HEK293 (cell line): ENCODE results near the gene HOXB7.

Source experiments
- CTCF ChIA-PET: fragments of 350-600 bp; formaldehyde crosslinking; extraction: SDS; loops from one replicate; lab custom pipeline; 2021; ENCODE audit warnings: antibody characterized with exemption; lab: Yijun Ruan, JAX
- POLR2A ChIA-PET: fragments of 300-600 bp; formaldehyde crosslinking; extraction: SDS; loops from one replicate; lab custom pipeline; 2020; ENCODE audit warnings: antibody characterized with exemption, inconsistent platforms; lab: Yijun Ruan, JAX
- H3K27ac ChIP-seq: fragments of 200-500 bp; sonication (Bioruptor generic); 2 replicates; pipeline ENCODE4 v1.5.1; 2014; ENCODE audit warnings: low read depth, low read length, control low read depth, inconsistent platforms; ENCODE audit errors: extremely low read depth
- H3K36me3 ChIP-seq, 2 experiments: fragments of 200-500 bp in 1 of 2; sonication (Bioruptor generic) in 1 of 2; 1 replicate in 1 of 2; 2 replicates in 1 of 2; pipeline ENCODE4 v1.5.1; 2014 to 2017; ENCODE audit warnings: inconsistent platforms in 2 of 2, low read length in 2 of 2; ENCODE audit not compliant: control insufficient read depth in 2 of 2, insufficient read depth in 1 of 2
- H3K4me1 ChIP-seq: fragments of 200-500 bp; sonication (Bioruptor generic); 2 replicates; pipeline ENCODE4 v1.5.1; 2014; ENCODE audit warnings: mild to moderate bottlenecking, low read length, inconsistent platforms; ENCODE audit not compliant: control insufficient read depth, insufficient read depth
- H3K4me3 ChIP-seq: 2 replicates; pipeline ENCODE4 v1.5.1; 2011; ENCODE audit warnings: low read depth, mild to moderate bottlenecking, control low read depth, low read length, moderate library complexity
- H3K9me3 ChIP-seq: fragments of 200-500 bp; sonication (Bioruptor generic); 2 replicates; pipeline ENCODE4 v1.5.1; 2014; ENCODE audit warnings: low read depth, low read length, inconsistent platforms; ENCODE audit not compliant: control insufficient read depth, insufficient read depth
- BCL11A ChIP-seq: fragments of 450-650 bp; formaldehyde crosslinking; IDR thresholded peaks from 2 replicates; pipeline ENCODE4 v1.5.1; 2016; ENCODE audit warnings: low read depth, missing biosample characterization, missing genetic modification characterization
- BCL11B ChIP-seq: fragments of 450-650 bp; formaldehyde crosslinking; IDR thresholded peaks from 2 replicates; pipeline ENCODE4 v1.5.1; 2016; ENCODE audit warnings: low read depth, missing biosample characterization, missing genetic modification characterization
- IKZF3 ChIP-seq: fragments of 450-650 bp; IDR thresholded peaks from 2 replicates; pipeline ENCODE4 v1.5.0; 2018; ENCODE audit warnings: missing biosample characterization, mild to moderate bottlenecking, missing genetic modification characterization, moderate library complexity
- KLF1 ChIP-seq: fragments of 450-650 bp; formaldehyde crosslinking; IDR thresholded peaks from 2 replicates; pipeline ENCODE4 v1.5.1; 2016; ENCODE audit warnings: missing biosample characterization, missing genetic modification characterization
- KLF10 ChIP-seq: fragments of 450-650 bp; IDR thresholded peaks from 2 replicates; pipeline ENCODE4 v1.5.1; 2018; ENCODE audit warnings: missing biosample characterization, mild to moderate bottlenecking, missing genetic modification characterization
- KLF7 ChIP-seq: fragments of 450-650 bp; formaldehyde crosslinking; IDR thresholded peaks from 2 replicates; pipeline ENCODE4 v1.5.1; 2016; ENCODE audit warnings: missing biosample characterization, missing genetic modification characterization, borderline replicate concordance
- MEIS1 ChIP-seq: sonication (generic); formaldehyde crosslinking; IDR thresholded peaks from 2 replicates; pipeline ENCODE4 v1.8.1; 2022; ENCODE audit warnings: missing genetic modification reagents, mild to moderate bottlenecking, borderline replicate concordance
- OSR2 ChIP-seq: fragments of 450-650 bp; formaldehyde crosslinking; IDR thresholded peaks from 2 replicates; pipeline ENCODE4 v1.5.1; 2016; ENCODE audit warnings: missing biosample characterization, missing genetic modification characterization
- PRDM1 ChIP-seq: fragments of 450-650 bp; formaldehyde crosslinking; IDR thresholded peaks from 2 replicates; pipeline ENCODE4; 2016; ENCODE audit warnings: missing biosample characterization, missing genetic modification characterization
- SCRT1 ChIP-seq: fragments of 450-650 bp; formaldehyde crosslinking; IDR thresholded peaks from 2 replicates; pipeline ENCODE4 v1.5.1; 2016; ENCODE audit warnings: missing biosample characterization, missing genetic modification characterization, borderline replicate concordance
- SCRT2 ChIP-seq: fragments of 450-650 bp; formaldehyde crosslinking; IDR thresholded peaks from 2 replicates; pipeline ENCODE4 v1.5.1; 2016; ENCODE audit warnings: missing biosample characterization, missing genetic modification characterization
- ZBTB7A ChIP-seq: fragments of 450-650 bp; formaldehyde crosslinking; IDR thresholded peaks from 2 replicates; pipeline ENCODE4 v1.5.1; 2016; ENCODE audit warnings: low read depth, missing biosample characterization, missing genetic modification characterization
- ZNF132 ChIP-seq: fragments of 450-650 bp; formaldehyde crosslinking; IDR thresholded peaks from 2 replicates; pipeline ENCODE4 v1.5.1; 2017; ENCODE audit warnings: missing biosample characterization, missing genetic modification characterization, borderline replicate concordance
- ZNF138 ChIP-seq: fragments of 450-650 bp; formaldehyde crosslinking; IDR thresholded peaks from 2 replicates; pipeline ENCODE4 v1.5.1; 2016; ENCODE audit warnings: missing biosample characterization, missing genetic modification characterization, borderline replicate concordance
- ZNF157 ChIP-seq: fragments of 450-650 bp; formaldehyde crosslinking; IDR thresholded peaks from 2 replicates; pipeline ENCODE4 v1.5.1; 2016; ENCODE audit warnings: missing biosample characterization, missing genetic modification characterization
- ZNF175 ChIP-seq: fragments of 450-650 bp; formaldehyde crosslinking; IDR thresholded peaks from 2 replicates; pipeline ENCODE4 v1.5.1; 2016; ENCODE audit warnings: missing biosample characterization, missing genetic modification characterization
- ZNF248 ChIP-seq: fragments of 450-650 bp; formaldehyde crosslinking; IDR thresholded peaks from 2 replicates; pipeline ENCODE4 v1.5.1; 2017; ENCODE audit warnings: missing biosample characterization, missing genetic modification characterization
- ZNF311 ChIP-seq: fragments of 450-650 bp; formaldehyde crosslinking; IDR thresholded peaks from 2 replicates; pipeline ENCODE4 v1.5.1; 2017; ENCODE audit warnings: missing biosample characterization, missing genetic modification characterization, borderline replicate concordance
- ZNF416 ChIP-seq: fragments of 450-650 bp; formaldehyde crosslinking; IDR thresholded peaks from 2 replicates; pipeline ENCODE4 v1.5.1; 2016; ENCODE audit warnings: missing biosample characterization, missing genetic modification characterization
- ZNF555 ChIP-seq: fragments of 450-650 bp; formaldehyde crosslinking; conservative IDR thresholded peaks from 2 replicates; pipeline ENCODE4 v1.5.1; 2017; ENCODE audit warnings: missing biosample characterization, mild to moderate bottlenecking, missing genetic modification characterization, inconsistent platforms
- ZNF621 ChIP-seq: fragments of 450-650 bp; formaldehyde crosslinking; IDR thresholded peaks from 2 replicates; pipeline ENCODE4 v1.5.1; 2017; ENCODE audit warnings: missing biosample characterization, missing genetic modification characterization
- ZNF626 ChIP-seq: fragments of 450-650 bp; sonication (Bioruptor Pico); formaldehyde crosslinking; IDR thresholded peaks from 2 replicates; pipeline ENCODE4 v1.5.1; 2018; ENCODE audit warnings: missing biosample characterization, missing genetic modification characterization, inconsistent platforms
- ZNF776 ChIP-seq: fragments of 450-650 bp; formaldehyde crosslinking; IDR thresholded peaks from 2 replicates; pipeline ENCODE4 v1.5.0; 2017; ENCODE audit warnings: missing biosample characterization, missing genetic modification characterization, borderline replicate concordance
- ZNF791 ChIP-seq: fragments of 450-650 bp; formaldehyde crosslinking; IDR thresholded peaks from 2 replicates; pipeline ENCODE4 v1.5.1; 2016; ENCODE audit warnings: missing biosample characterization, missing genetic modification characterization
- ZSCAN23 ChIP-seq: fragments of 450-650 bp; formaldehyde crosslinking; IDR thresholded peaks from 2 replicates; pipeline ENCODE4 v1.5.1; 2016; ENCODE audit warnings: missing biosample characterization, missing genetic modification characterization
- TF ChIP-seq, protein P1 (sequence below): fragments of 450-650 bp; formaldehyde crosslinking; IDR thresholded peaks from 2 replicates; pipeline ENCODE4 v1.5.1; 2016; ENCODE audit warnings: missing biosample characterization, missing genetic modification characterization
- TF ChIP-seq, protein P2 (sequence below): fragments of 450-650 bp; formaldehyde crosslinking; IDR thresholded peaks from 2 replicates; pipeline ENCODE4 v1.5.1; 2016; ENCODE audit warnings: missing biosample characterization, missing genetic modification characterization
- TF ChIP-seq, protein P3 (sequence below): fragments of 450-650 bp; formaldehyde crosslinking; IDR thresholded peaks from 2 replicates; pipeline ENCODE4 v1.5.1; 2016; ENCODE audit warnings: missing biosample characterization, missing genetic modification characterization
- TF ChIP-seq, protein P4 (sequence below): fragments of 450-650 bp; formaldehyde crosslinking; IDR thresholded peaks from 2 replicates; pipeline ENCODE4 v1.5.1; 2016; ENCODE audit warnings: missing biosample characterization, missing genetic modification characterization

The HOXB7 gene

DNA sequence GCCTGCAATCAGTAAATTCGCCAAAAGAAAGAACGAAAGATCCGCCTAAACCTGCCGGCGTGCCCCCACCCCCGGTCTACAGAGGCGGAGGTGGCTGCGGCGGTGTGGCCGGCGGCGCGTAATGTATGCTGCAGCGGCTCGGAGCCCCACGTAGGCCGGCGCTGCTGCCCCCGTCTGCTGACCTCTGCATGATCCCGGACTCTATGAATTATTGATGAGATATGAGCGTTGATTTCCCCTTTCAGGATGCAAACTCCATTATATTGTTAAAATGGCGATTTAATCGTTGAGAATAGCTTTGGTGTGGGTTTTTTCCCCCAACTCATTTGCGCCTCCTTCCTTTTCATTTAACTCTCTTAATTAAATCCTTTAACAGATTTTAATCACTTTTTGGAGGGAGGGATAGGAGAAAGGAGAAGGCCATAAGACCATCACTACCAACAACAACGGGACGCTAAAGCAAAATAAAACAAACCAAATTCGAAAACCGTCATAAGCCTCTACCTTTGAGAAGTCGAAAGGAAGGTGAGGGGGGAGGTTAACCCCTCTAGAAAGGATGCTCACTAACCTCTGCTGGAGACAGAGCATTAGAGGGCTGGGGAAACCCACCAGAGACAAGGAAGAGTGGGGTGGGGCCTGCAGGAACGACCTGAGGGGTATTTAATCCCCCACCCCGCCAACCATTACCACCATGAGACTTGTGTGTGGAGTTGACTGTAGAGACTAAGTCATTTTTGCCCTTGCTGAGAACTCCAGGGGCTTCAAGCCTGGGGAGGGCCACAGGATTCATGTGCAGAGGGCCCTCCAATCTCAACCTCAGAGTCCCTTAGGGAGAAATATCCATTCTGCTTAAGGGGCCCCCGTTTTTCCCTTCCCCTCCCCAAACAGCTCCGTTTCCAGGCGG is 24.2 kb downstream of the HOXB7 start (continued):
- TF ChIP-seq BCL11B, result 0 out of 2 replicates have a peak, but pooled peaks have one; percentile 16

DNA sequence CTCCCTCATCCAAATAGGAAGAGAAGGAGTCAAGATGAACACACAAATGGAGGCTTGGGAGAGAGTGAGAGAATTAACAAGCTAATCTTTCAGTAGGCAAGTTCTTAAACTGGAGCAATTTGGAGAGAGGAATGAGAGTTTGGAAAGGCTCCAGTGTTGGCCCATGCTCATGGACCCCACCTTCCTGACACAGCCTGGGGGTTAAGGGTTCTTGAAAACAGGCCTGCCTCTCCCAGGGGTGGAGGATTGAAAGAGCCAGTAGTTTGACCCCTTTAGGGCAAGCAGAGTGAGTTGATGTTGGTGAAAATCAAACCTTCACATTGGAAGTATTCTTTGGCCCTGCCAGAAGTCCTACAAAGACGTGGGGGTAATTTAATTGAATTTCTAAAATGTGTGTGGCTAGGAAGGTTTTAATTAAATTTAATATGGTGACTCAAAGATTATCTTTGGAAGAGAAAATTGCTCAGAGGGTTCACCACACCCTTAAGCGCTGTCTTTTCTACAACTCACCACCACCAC is 26.5 kb downstream of the HOXB7 start:
- ChIA-PET POLR2A (interaction anchor here (1.1 to 1.2 kb wide), 2 partner anchors 26 to 43 kb away, joined by 3 to 5 read pairs; no protein-coding TSS in a partner anchor), CTCF (interaction anchor here (0.6 to 2.4 kb wide), 11 partner anchors 9 to 369 kb away, joined by 3 to 15 read pairs (median 5); partner anchors contain the start of gene HOXB5)
- Histone ChIP-seq H3K27ac (peak overlapping the region; percentile 92), H3K4me1 (peaks cover 57% of the 10 kb centered on the region), H3K4me3 (no peak overlapping the region), H3K36me3 (peaks cover 0 to 21% of the 10 kb centered on the region in 2 experiments; a peak in 1 of 3 replicates), H3K9me3 (no peaks in the 10 kb centered on the region)
- TF ChIP-seq KLF7 (tag by site-specific recombination) (no peak), ZNF132 (tag by site-specific recombination) (no peak), ZNF157 (tag by site-specific recombination) (no peak), KLF1 (tag by site-specific recombination) (peak; percentile 66; the same call in 1 of the 2 replicates), IKZF3 (0 out of 2 replicates have a peak, but pooled peaks have one; percentile 2), SCRT1 (tag by site-specific recombination) (no peak), ZNF791 (tag by site-specific recombination) (no peak), MEIS1 (CRISPR knock-in tag) (no peak), ZNF776 (tag by site-specific recombination) (no peak), ZNF626 (tag by site-specific recombination) (no peak), ZNF175 (tag by site-specific recombination) (no peak), PRDM1 (tag by site-specific recombination) (peak; percentile 65), SCRT2 (no peak), KLF10 (no peak), OSR2 (tag by site-specific recombination) (no peak), ZNF621 (tag by site-specific recombination) (no peak), ZNF138 (tag by site-specific recombination) (no peak), ZNF248 (tag by site-specific recombination) (no peak), ZNF311 (tag by site-specific recombination) (no peak), ZSCAN23 (tag by site-specific recombination) (no peak), ZNF555 (tag by site-specific recombination) (no peak), ZNF416 (tag by site-specific recombination) (no peak), BCL11A (tag by site-specific recombination) (0 out of 2 replicates have a peak, but pooled peaks have one; percentile 27), ZBTB7A (no peak)
- TF ChIP-seq, protein P1, sequence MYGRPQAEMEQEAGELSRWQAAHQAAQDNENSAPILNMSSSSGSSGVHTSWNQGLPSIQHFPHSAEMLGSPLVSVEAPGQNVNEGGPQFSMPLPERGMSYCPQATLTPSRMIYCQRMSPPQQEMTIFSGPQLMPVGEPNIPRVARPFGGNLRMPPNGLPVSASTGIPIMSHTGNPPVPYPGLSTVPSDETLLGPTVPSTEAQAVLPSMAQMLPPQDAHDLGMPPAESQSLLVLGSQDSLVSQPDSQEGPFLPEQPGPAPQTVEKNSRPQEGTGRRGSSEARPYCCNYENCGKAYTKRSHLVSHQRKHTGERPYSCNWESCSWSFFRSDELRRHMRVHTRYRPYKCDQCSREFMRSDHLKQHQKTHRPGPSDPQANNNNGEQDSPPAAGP, result 0 out of 2 replicates have a peak, but pooled peaks have one; percentile 28
- TF ChIP-seq, protein P2, sequence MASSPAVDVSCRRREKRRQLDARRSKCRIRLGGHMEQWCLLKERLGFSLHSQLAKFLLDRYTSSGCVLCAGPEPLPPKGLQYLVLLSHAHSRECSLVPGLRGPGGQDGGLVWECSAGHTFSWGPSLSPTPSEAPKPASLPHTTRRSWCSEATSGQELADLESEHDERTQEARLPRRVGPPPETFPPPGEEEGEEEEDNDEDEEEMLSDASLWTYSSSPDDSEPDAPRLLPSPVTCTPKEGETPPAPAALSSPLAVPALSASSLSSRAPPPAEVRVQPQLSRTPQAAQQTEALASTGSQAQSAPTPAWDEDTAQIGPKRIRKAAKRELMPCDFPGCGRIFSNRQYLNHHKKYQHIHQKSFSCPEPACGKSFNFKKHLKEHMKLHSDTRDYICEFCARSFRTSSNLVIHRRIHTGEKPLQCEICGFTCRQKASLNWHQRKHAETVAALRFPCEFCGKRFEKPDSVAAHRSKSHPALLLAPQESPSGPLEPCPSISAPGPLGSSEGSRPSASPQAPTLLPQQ, result 0 out of 2 replicates have a peak, but pooled peaks have one; percentile 51
- TF ChIP-seq, protein P3, sequence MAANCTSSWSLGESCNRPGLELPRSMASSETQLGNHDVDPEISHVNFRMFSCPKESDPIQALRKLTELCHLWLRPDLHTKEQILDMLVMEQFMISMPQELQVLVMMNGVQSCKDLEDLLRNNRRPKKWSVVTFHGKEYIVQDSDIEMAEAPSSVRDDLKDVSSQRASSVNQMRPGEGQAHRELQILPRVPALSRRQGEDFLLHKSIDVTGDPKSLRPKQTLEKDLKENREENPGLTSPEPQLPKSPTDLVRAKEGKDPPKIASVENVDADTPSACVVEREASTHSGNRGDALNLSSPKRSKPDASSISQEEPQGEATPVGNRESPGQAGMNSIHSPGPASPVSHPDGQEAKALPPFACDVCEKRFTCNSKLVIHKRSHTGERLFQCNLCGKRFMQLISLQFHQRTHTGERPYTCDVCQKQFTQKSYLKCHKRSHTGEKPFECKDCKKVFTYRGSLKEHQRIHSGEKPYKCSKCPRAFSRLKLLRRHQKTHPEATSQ, result no peak
- TF ChIP-seq, protein P4, sequence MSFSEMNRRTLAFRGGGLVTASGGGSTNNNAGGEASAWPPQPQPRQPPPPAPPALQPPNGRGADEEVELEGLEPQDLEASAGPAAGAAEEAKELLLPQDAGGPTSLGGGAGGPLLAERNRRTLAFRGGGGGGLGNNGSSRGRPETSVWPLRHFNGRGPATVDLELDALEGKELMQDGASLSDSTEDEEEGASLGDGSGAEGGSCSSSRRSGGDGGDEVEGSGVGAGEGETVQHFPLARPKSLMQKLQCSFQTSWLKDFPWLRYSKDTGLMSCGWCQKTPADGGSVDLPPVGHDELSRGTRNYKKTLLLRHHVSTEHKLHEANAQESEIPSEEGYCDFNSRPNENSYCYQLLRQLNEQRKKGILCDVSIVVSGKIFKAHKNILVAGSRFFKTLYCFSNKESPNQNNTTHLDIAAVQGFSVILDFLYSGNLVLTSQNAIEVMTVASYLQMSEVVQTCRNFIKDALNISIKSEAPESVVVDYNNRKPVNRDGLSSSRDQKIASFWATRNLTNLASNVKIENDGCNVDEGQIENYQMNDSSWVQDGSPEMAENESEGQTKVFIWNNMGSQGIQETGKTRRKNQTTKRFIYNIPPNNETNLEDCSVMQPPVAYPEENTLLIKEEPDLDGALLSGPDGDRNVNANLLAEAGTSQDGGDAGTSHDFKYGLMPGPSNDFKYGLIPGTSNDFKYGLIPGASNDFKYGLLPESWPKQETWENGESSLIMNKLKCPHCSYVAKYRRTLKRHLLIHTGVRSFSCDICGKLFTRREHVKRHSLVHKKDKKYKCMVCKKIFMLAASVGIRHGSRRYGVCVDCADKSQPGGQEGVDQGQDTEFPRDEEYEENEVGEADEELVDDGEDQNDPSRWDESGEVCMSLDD, result no peak
